Kidney (tissue), 14 donors: Measurements from ENCODE around the gene SHF. TPM values are rescaled to one million over a fixed set of nuclear protein-coding genes. Genes with fewer than 3 reads are reported as not detected.

Experiments
- DNase-seq, 5 donors: peaks; one replicate each; pipeline ENCODE4 v3.0.0-alpha.2; 2013 to 2020
- FAIRE-seq: peaks from 2 replicates; lab custom pipeline; 2012; peaks lifted over from hg19 to GRCh38; lab: Jason Lieb, UNC
- H3K27ac ChIP-seq, 2 donors: one replicate each; pipeline ENCODE4 v1.7.0; 2013; ENCODE audit warnings: low read depth in 2 of 2, low read length in 2 of 2, inconsistent platforms in 1 of 2
- H3K27me3 ChIP-seq: one replicate; pipeline ENCODE4 v1.7.1; 2013; ENCODE audit warnings: low read length, inconsistent platforms; ENCODE audit not compliant: control insufficient read depth, insufficient read depth
- H3K36me3 ChIP-seq, 3 donors: one replicate each; pipeline versions ENCODE4 v1.7.0 to v1.7.1; 2013; ENCODE audit warnings: low read length in 3 of 3, control low read depth in 1 of 3, inconsistent platforms in 1 of 3; ENCODE audit not compliant: insufficient read depth in 3 of 3, control insufficient read depth in 2 of 3
- H3K4me1 ChIP-seq, 3 donors: one replicate each; pipeline versions ENCODE4 v1.7.0 to v1.7.1; 2013; ENCODE audit warnings: low read length in 3 of 3, inconsistent platforms in 1 of 3, low read depth in 1 of 3; ENCODE audit not compliant: control insufficient read depth in 2 of 3, insufficient read depth in 2 of 3
- H3K4me3 ChIP-seq, 3 donors: one replicate each; pipeline versions ENCODE4 v1.7.0 to v1.8.1; 2013; ENCODE audit warnings: low read length in 3 of 3, control low read depth in 1 of 3, inconsistent platforms in 1 of 3
- H3K9ac ChIP-seq, 3 donors: one replicate each; pipeline versions ENCODE4 v1.7.0 to v1.7.1; 2013; ENCODE audit warnings: low read length in 3 of 3, control low read depth in 1 of 3, inconsistent platforms in 1 of 3
- H3K9me3 ChIP-seq, 3 donors: one replicate each; pipeline versions ENCODE4 v1.7.0 to v1.7.1; 2013; ENCODE audit warnings: low read length in 3 of 3, control low read depth in 1 of 3, inconsistent platforms in 1 of 3; ENCODE audit not compliant: control insufficient read depth in 2 of 3, insufficient read depth in 1 of 3
- CTCF ChIP-seq: IDR thresholded peaks from 3 replicates; pipeline ENCODE4 v1.5.1; 2012; ENCODE audit warnings: mild to moderate bottlenecking, moderate library complexity, borderline replicate concordance; ENCODE audit not compliant: insufficient read depth; ENCODE audit errors: extremely low read depth
- intact Hi-C: fragments of 100-400 bp; cut with DNase I; formaldehyde crosslinking; loops from one replicate; pipeline ENCODE4 v1.11.1; 2022
- polyA plus RNA-seq: library from polyadenylated mRNA; stranded (reverse); fragments of 350-450 nt; fragmentation: Illumina TruSeq; extraction: RNeasy Lipid Tissue Mini Kit (QIAGEN cat#74804); gene quantifications from one replicate; pipeline ENCODE4 v1.2.3, GENCODE V29; 2014; ENCODE audit warnings: low read depth, low replicate concordance; ENCODE audit not compliant: insufficient read depth
- total RNA-seq: library from RNA; stranded (reverse); fragmentation: NEBNext Ultra II Directional; extraction: Animal tissue kit (Norgen Biotek cat#: 25700); gene quantifications from one replicate; pipeline ENCODE4 v1.2.1, GENCODE V29; 2021
- donor health status: control.
- donor health status: control.
- donor health status: control.
- donor health status: control.
- donor health status: control.
- donor health status: DM: yes; HTN: yes; CAD: no.
- donor health status: Normal renal cell carcinoma (clear cell type).

Gene SHF
- total and polyA plus RNA-seq, 2 donors from 2014 or later, result 5.2 to 7.7 TPM

DNA sequence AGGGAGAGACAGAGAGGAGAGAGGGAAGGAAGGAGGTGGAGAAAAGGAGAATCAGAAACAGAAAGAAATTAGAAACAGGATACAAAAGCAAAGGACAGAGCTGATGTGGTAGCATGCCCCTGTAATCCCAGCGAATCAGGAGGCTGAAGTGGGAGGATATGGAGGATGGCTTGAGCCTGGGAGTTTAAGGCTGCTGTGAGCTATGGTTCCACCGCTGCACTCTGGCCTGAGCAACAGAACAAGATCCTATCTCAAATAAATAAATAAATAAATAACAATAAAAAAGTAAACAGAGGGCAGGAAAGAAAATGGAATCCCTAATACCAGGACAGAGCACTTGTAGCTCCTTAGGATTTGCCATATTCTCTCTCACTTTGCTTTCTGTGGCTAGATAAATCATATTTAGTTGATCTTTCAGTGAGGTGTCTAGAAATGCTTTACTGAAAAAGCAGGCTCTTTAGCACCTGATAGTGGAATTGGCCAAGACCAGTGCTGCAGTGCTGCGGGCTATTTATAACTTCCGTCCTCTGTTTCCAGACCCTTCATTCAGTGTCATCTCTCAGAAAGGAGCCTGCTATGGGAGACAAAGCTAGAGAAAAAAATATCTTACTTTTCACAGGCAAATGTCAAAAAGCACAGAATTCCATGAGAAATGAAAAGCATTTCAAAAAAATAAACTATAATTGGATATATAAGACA lies 44.2 kb upstream of the SHF start:
- Histone ChIP-seq H3K4me1 (no peaks in the 10 kb centered on the region), H3K27ac (no peak overlapping the region), H3K9me3 (peaks cover 0 to 7% (median 0%) of the 10 kb centered on the region in 3 donors), H3K36me3 (no peaks in the 10 kb centered on the region), H3K9ac (no peak overlapping the region), H3K4me3 (no peak overlapping the region), H3K27me3 (no peaks in the 10 kb centered on the region)
- intact Hi-C loops, result no loop called here
- FAIRE-seq (no peak), DNase-seq (no peak)
- TF ChIP-seq CTCF, result no peak

DNA sequence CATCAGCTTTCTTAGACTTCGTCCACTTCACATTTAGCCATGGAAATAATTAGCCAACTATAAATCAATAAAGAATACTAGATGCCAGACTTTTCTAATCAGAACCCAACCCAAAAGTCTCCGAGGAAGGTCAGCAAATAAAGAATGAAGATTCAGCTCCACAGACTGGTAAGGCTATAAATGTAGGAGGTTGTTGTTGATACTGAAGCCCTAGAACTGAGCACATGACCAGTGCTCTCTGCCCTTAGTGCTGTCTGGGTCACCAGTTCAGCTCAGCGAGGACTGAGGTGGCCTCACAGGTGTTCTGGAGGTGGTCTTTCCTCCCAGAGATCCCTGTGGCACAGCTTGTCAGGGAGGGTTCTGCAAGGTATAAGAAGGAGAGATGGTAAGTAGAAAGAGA lies 43.4 kb upstream of the SHF start:
- Histone ChIP-seq H3K4me3 (no peak overlapping the region), H3K27me3 (no peaks in the 10 kb centered on the region), H3K4me1 (no peaks in the 10 kb centered on the region), H3K36me3 (no peaks in the 10 kb centered on the region), H3K9me3 (peaks cover 0 to 7% (median 0%) of the 10 kb centered on the region in 3 donors), H3K9ac (no peak overlapping the region), H3K27ac (no peak overlapping the region)
- TF ChIP-seq CTCF, result no peak
- FAIRE-seq (no peak), DNase-seq (no peak)
- intact Hi-C loops, result no loop called here

- Histone ChIP-seq H3K27ac (no peak overlapping the region), H3K36me3 (no peaks in the 10 kb centered on the region), H3K4me3 (no peak overlapping the region), H3K9me3 (peaks cover 0 to 7% (median 0%) of the 10 kb centered on the region in 3 donors), H3K27me3 (no peaks in the 10 kb centered on the region), H3K9ac (no peak overlapping the region), H3K4me1 (no peaks in the 10 kb centered on the region)
- TF ChIP-seq CTCF, result no peak
- FAIRE-seq, result no peak
- intact Hi-C loops, result no loop called here
- no peak for DNase-seq
Observed at GRCh38 chr15:45230245-45230965, 42.6 kb upstream of the SHF start.
